NCI-H82 (cell line): ENCODE results near the gene FAT3.

Source experiments
- DNase-seq: peaks from one replicate; lab custom pipeline; 2025; lab: John Stamatoyannopoulos, UW

Gene FAT3

GRCh38 chr11:92224407-92225124 lies at the start of gene FAT3:
Gene FAT3, plus strand, starts transcription at chr11:92224818. Its CDS starts 127,295 bp downstream, at chr11:92352113.
- peak; percentile 71 for DNase-seq

GRCh38 chr11:92179017-92179670 lies 45.5 kb upstream of the FAT3 start:
- DNase-seq: no peak

- DNase-seq: no peak
Measured at GRCh38 chr11:92180226-92180625, 44.4 kb upstream of the FAT3 start.

GRCh38 chr11:92180664-92181251 lies 43.9 kb upstream of the FAT3 start:
- DNase-seq: no peak

- no peak for DNase-seq
Measured at GRCh38 chr11:92190535-92191206, 33.9 kb upstream of the FAT3 start.

- no peak for DNase-seq
Measured at GRCh38 chr11:92192141-92192540, 32.5 kb upstream of the FAT3 start.

- peak; percentile 44 for DNase-seq
Measured at GRCh38 chr11:92198268-92198667, 26.4 kb upstream of the FAT3 start.

- DNase-seq: peak; percentile 95
Measured at GRCh38 chr11:92199991-92200390, 24.6 kb upstream of the FAT3 start.

- DNase-seq: no peak
Measured at GRCh38 chr11:92204731-92205130, 19.9 kb upstream of the FAT3 start.

GRCh38 chr11:92206441-92206840 lies 18.2 kb upstream of the FAT3 start:
- no peak for DNase-seq

GRCh38 chr11:92211576-92212167 lies 12.9 kb upstream of the FAT3 start:
- peak; percentile 78 for DNase-seq

GRCh38 chr11:92212530-92212929 lies 12.1 kb upstream of the FAT3 start:
- no peak for DNase-seq

- no peak for DNase-seq
Measured at GRCh38 chr11:92216789-92217188, 7.8 kb upstream of the FAT3 start.

GRCh38 chr11:92219476-92219875 lies 5.1 kb upstream of the FAT3 start:
- peak; percentile 64 for DNase-seq

GRCh38 chr11:92222701-92223100 lies 1.9 kb upstream of the FAT3 start:
- no peak for DNase-seq

GRCh38 chr11:92224054-92224406 lies 588 bp upstream of the FAT3 start:
- peak; percentile 24 for DNase-seq

- peak; percentile 51 for DNase-seq
Measured at GRCh38 chr11:92225125-92225567, 528 bp downstream of the FAT3 start.

- peak; percentile 57 for DNase-seq
Measured at GRCh38 chr11:92225568-92226330, 1.1 kb downstream of the FAT3 start.

GRCh38 chr11:92226331-92227229 lies 2.0 kb downstream of the FAT3 start:
- peak; percentile 39 for DNase-seq

GRCh38 chr11:92227230-92227814 lies 2.7 kb downstream of the FAT3 start:
- peak; percentile 53 for DNase-seq
